Thymus (tissue), 11 donors: ENCODE results near the gene KLF11. TPM values are rescaled to one million over a fixed set of nuclear protein-coding genes. Genes with fewer than 3 reads are reported as not detected.

Experiments used
- DNase-seq, 9 donors: peaks; one replicate each; pipeline ENCODE4 v3.0.0-alpha.2; 2013; ENCODE audit warnings: low spot score in 9 of 9, low read depth in 6 of 9, missing footprints in 1 of 9
- H3K27ac ChIP-seq, 2 donors: one replicate each; pipeline ENCODE4 v1.5.1; 2013; ENCODE audit warnings: control low read depth in 1 of 2, low read depth in 1 of 2, low read length in 1 of 2, mild to moderate bottlenecking in 1 of 2, moderate library complexity in 1 of 2
- H3K27me3 ChIP-seq, 2 donors: one replicate each; pipeline ENCODE4 v1.5.1; 2013; ENCODE audit warnings: low read length in 1 of 2; ENCODE audit not compliant: control insufficient read depth in 2 of 2, insufficient read depth in 1 of 2
- H3K36me3 ChIP-seq, 2 donors: one replicate each; pipeline ENCODE4 v1.5.1; 2013; ENCODE audit warnings: low read length in 1 of 2, mild to moderate bottlenecking in 1 of 2, moderate library complexity in 1 of 2; ENCODE audit not compliant: control insufficient read depth in 2 of 2, insufficient read depth in 2 of 2
- H3K4me1 ChIP-seq, 2 donors: one replicate each; pipeline ENCODE4 v1.5.1; 2013; ENCODE audit warnings: low read length in 2 of 2; ENCODE audit not compliant: control insufficient read depth in 2 of 2, insufficient read depth in 2 of 2
- H3K4me3 ChIP-seq, 2 donors: one replicate each; pipeline ENCODE4 v1.5.1; 2013; ENCODE audit warnings: low read length in 2 of 2, control low read depth in 1 of 2, mild to moderate bottlenecking in 1 of 2
- H3K9me3 ChIP-seq, 2 donors: one replicate each; pipeline ENCODE4 v1.5.1; 2013; ENCODE audit warnings: low read length in 1 of 2, mild to moderate bottlenecking in 1 of 2; ENCODE audit not compliant: control insufficient read depth in 2 of 2, insufficient read depth in 1 of 2
- WGBS: extraction: QIAGEN DNeasy Blood & Tissue Kit; methylation state at CpG from one replicate; pipeline ENCODE4 v1.1.7; 2013; 5-methylcytosine and 5-hydroxymethylcytosine counted together
- polyA plus RNA-seq: library from polyadenylated mRNA; stranded (reverse); fragments of 200-250 nt; gene quantifications from one replicate; pipeline ENCODE4 v1.2.3, GENCODE V29; 2013
- total RNA-seq: library from RNA; stranded (reverse); fragments of 120-200 nt; gene quantifications from one replicate; pipeline ENCODE4 v1.2.4, GENCODE V29; 2013
- donor health status: healthy.

The KLF11 gene
- total and polyA plus RNA-seq, 2 donors, result 2.4 to 5.4 TPM

GRCh38 chr2:10001586-10001985 lies 41.8 kb upstream of the KLF11 start:
- Histone ChIP-seq H3K36me3 (no peaks in the 10 kb centered on the region), H3K27me3 (peaks cover 0 to 14% of the 10 kb centered on the region in 2 donors), H3K4me3 (no peak overlapping the region), H3K27ac (no peak overlapping the region), H3K4me1 (no peaks in the 10 kb centered on the region), H3K9me3 (peaks cover 0 to 8% of the 10 kb centered on the region in 2 donors)
- DNase-seq, result no peak
- WGBS, result 94% methylated on average over 5 of the region's 5 CpGs

- Histone ChIP-seq H3K4me3 (no peak overlapping the region), H3K36me3 (no peaks in the 10 kb centered on the region), H3K9me3 (peaks cover 0 to 8% of the 10 kb centered on the region in 2 donors), H3K4me1 (no peaks in the 10 kb centered on the region), H3K27ac (no peak overlapping the region), H3K27me3 (peaks cover 2 to 19% of the 10 kb centered on the region in 2 donors)
- WGBS, result 91% methylated on average over 5 of the region's 5 CpGs
- DNase-seq, result no peak
Measured at GRCh38 chr2:10002109-10002508, 41.2 kb upstream of the KLF11 start.

- Histone ChIP-seq H3K4me1 (no peaks in the 10 kb centered on the region), H3K36me3 (no peaks in the 10 kb centered on the region), H3K4me3 (no peak overlapping the region), H3K27me3 (peaks cover 4 to 24% of the 10 kb centered on the region in 2 donors), H3K27ac (no peak overlapping the region), H3K9me3 (peaks cover 0 to 8% of the 10 kb centered on the region in 2 donors)
- no peak for DNase-seq
- 97% methylated on average over 9 of the region's 9 CpGs for WGBS
Measured at GRCh38 chr2:10002681-10003080, 40.7 kb upstream of the KLF11 start.

- Histone ChIP-seq H3K27me3 (peaks cover 4 to 31% of the 10 kb centered on the region in 2 donors), H3K4me3 (no peak overlapping the region), H3K4me1 (no peaks in the 10 kb centered on the region), H3K9me3 (peaks cover 0 to 8% of the 10 kb centered on the region in 2 donors), H3K27ac (no peak overlapping the region), H3K36me3 (no peaks in the 10 kb centered on the region)
- 96% methylated on average over 20 of the region's 20 CpGs for WGBS
- no peak for DNase-seq
Measured at GRCh38 chr2:10003206-10004125, 39.9 kb upstream of the KLF11 start.

- Histone ChIP-seq H3K9me3 (peaks cover 0 to 8% of the 10 kb centered on the region in 2 donors), H3K27me3 (peaks cover 4 to 39% of the 10 kb centered on the region in 2 donors), H3K4me3 (no peak overlapping the region), H3K4me1 (no peaks in the 10 kb centered on the region), H3K27ac (no peak overlapping the region), H3K36me3 (no peaks in the 10 kb centered on the region)
- no peak for DNase-seq
- 99% methylated on average over 5 of the region's 5 CpGs for WGBS
Measured at GRCh38 chr2:10004401-10004800, 38.9 kb upstream of the KLF11 start.

- no peak overlapping the region for H3K4me3 ChIP-seq
- peaks cover 4 to 41% of the 10 kb centered on the region in 2 donors for H3K27me3 ChIP-seq
- no peak for DNase-seq
- H3K9me3 ChIP-seq, result peaks cover 0 to 8% of the 10 kb centered on the region in 2 donors
- no peaks in the 10 kb centered on the region for H3K4me1 ChIP-seq
- no peaks in the 10 kb centered on the region for H3K36me3 ChIP-seq
- 88% methylated on average over 3 of the region's 3 CpGs for WGBS
- no peak overlapping the region for H3K27ac ChIP-seq
Measured at GRCh38 chr2:10004836-10005235, 38.5 kb upstream of the KLF11 start.

GRCh38 chr2:10005461-10006235 lies 37.7 kb upstream of the KLF11 start:
- no peaks in the 10 kb centered on the region for H3K36me3 ChIP-seq
- no peak for DNase-seq
- H3K4me3 ChIP-seq, result no peak overlapping the region
- H3K4me1 ChIP-seq, result no peaks in the 10 kb centered on the region
- peaks cover 4 to 41% of the 10 kb centered on the region in 2 donors for H3K27me3 ChIP-seq
- WGBS, result 93% methylated on average over 17 of the region's 17 CpGs
- no peak overlapping the region for H3K27ac ChIP-seq
- peaks cover 0 to 8% of the 10 kb centered on the region in 2 donors for H3K9me3 ChIP-seq

GRCh38 chr2:10006236-10007161 lies 36.9 kb upstream of the KLF11 start:
- H3K4me3 ChIP-seq, result no peak overlapping the region
- peaks cover 4 to 41% of the 10 kb centered on the region in 2 donors for H3K27me3 ChIP-seq
- H3K36me3 ChIP-seq, result no peaks in the 10 kb centered on the region
- H3K9me3 ChIP-seq, result peaks cover 4 to 16% of the 10 kb centered on the region in 2 donors
- H3K27ac ChIP-seq, result no peak overlapping the region
- DNase-seq, result no peak
- 54% methylated on average over 64 of the region's 64 CpGs for WGBS
- H3K4me1 ChIP-seq, result no peaks in the 10 kb centered on the region
